Heart right ventricle (tissue), 16 donors: ENCODE results near the gene SNRPA. TPM values are rescaled to one million over a fixed set of nuclear protein-coding genes. Genes with fewer than 3 reads are reported as not detected.
A peak's percentile ranks its signal among the peaks of the same experiment; 100 is the strongest.

ENCODE experiments used
- ATAC-seq, 8 donors: fragments of 200-7000 bp; cut with Tn5 transposase; one replicate each; pipeline ENCODE4 v1.9.1; 2020; ENCODE audit warnings: mild to moderate bottlenecking in 8 of 8, moderate library complexity in 8 of 8, moderate number of reproducible peaks in 1 of 8
- DNase-seq, 2 donors: peaks; one replicate each; pipeline ENCODE4 v3.0.0-alpha.2; 2020
- H3K27ac ChIP-seq, 10 donors: fragments of 200-600 bp; sonication (generic) in 2 of 10; one replicate each; pipeline versions ENCODE4 v1.5.0 to v1.8.0; 2020 to 2022; ENCODE audit warnings: mild to moderate bottlenecking in 3 of 10
- H3K27me3 ChIP-seq, 7 donors: fragments of 200-600 bp; one replicate each; pipeline ENCODE4 v1.8.0; 2021 to 2022; ENCODE audit warnings: mild to moderate bottlenecking in 2 of 7
- H3K36me3 ChIP-seq, 9 donors: fragments of 200-600 bp; sonication (generic) in 1 of 9; one replicate each; pipeline versions ENCODE4 v1.5.0 to v1.8.0; 2020 to 2022; ENCODE audit warnings: mild to moderate bottlenecking in 2 of 9
- H3K4me1 ChIP-seq, 9 donors: fragments of 200-600 bp; sonication (generic) in 1 of 9; one replicate each; pipeline versions ENCODE4 v1.5.0 to v1.8.0; 2020 to 2022; ENCODE audit warnings: mild to moderate bottlenecking in 4 of 9
- H3K4me3 ChIP-seq, 10 donors: fragments of 200-600 bp; sonication (generic) in 2 of 10; one replicate each; pipeline versions ENCODE4 v1.5.0 to v1.8.0; 2020 to 2022; ENCODE audit warnings: mild to moderate bottlenecking in 7 of 10, moderate library complexity in 2 of 10
- H3K9me3 ChIP-seq, 11 donors: fragments of 200-600 bp in 10 of 11; sonication (generic) in 2 of 11; one replicate each; pipeline versions ENCODE4 v1.5.0 to v1.8.0; 2013 to 2022; ENCODE audit warnings: mild to moderate bottlenecking in 2 of 11, control low read depth in 1 of 11, moderate library complexity in 1 of 11
- CTCF ChIP-seq, 9 donors: fragments of 200-600 bp; sonication (generic) in 2 of 9; IDR thresholded peaks; one replicate each; pipeline versions ENCODE4 v1.5.0 to v1.8.0; 2021 to 2022; ENCODE audit warnings: antibody characterized with exemption in 9 of 9, mild to moderate bottlenecking in 5 of 9, moderate library complexity in 1 of 9
- WGBS, 2 donors: extraction: QIAGEN DNeasy Blood & Tissue Kit; methylation state at CpG; one replicate each; pipeline ENCODE4 v1.1.7; 2013; ENCODE audit warnings: inconsistent platforms in 1 of 2; 5-methylcytosine and 5-hydroxymethylcytosine counted together
- intact Hi-C, 10 donors: fragments of 100-400 bp; cut with DNase I; formaldehyde crosslinking; loops; one replicate each; pipeline versions ENCODE4 v1.11.1 to v1.14.2; 2022
- polyA plus RNA-seq, 2 donors: library from polyadenylated mRNA; stranded (reverse); fragments of 200-250 nt; gene quantifications; one replicate each; pipeline ENCODE4 v1.2.3, GENCODE V29; 2013
- total RNA-seq, 10 donors: library from RNA; stranded (reverse); fragmentation: NEBNext Ultra II Directional in 3 of 10; extraction: Animal tissue kit (Norgen Biotek cat#: 25700) in 3 of 10; gene quantifications; one replicate each; pipeline versions ENCODE4 v1.2.1 to v1.2.4, GENCODE V29; 2021 to 2023
- donor health status: Arrhythmogenic right ventricular cardiomyopathy.
- donor health status: ischemic (EF 13 %, LVEDD 7.1; RV severe dilation, severe dysfunction).
- donor health status: healthy with polysubstance abuse.
- donor health status: DM: no; HTN: yes; CAD: no.
- donor health status: DM: no; HTN: no; CAD: no.
- donor health status: ischemic (EF 25% LVEDD 6.9; RV normal size, moderate dysfunction).
- donor health status: ischemic (EF 25% LVEDD 5.7; RV mildly dilated, moderate dysfunction).
- donor health status: healthy.
- donor health status: DM: yes; HTN: yes; CAD: no.
- donor health status: Ischemic cardiomyopathy.
- donor health status: ischemic (EF 35%, LVEDD 5.7; RV mildly dilated, moderate dysfunction).
- donor health status: nonischemic (EF 11% LVEDD 7.7; RV severe dilation, severe dysfunction).
- donor health status: DM: yes; HTN: yes; CAD: no.
- donor health status: PGD.
- donor health status: ischemic (EF 29% LVEDD 5.4; RV normal size, mild dysfunction).
- donor health status: nonischemic (EF 23%, LVEDD 6.1; RV moderate dilation, normal function).

Gene SNRPA
- total and polyA plus RNA-seq, 12 donors = 24.0 to 40.6 (median 35.0) TPM

DNA sequence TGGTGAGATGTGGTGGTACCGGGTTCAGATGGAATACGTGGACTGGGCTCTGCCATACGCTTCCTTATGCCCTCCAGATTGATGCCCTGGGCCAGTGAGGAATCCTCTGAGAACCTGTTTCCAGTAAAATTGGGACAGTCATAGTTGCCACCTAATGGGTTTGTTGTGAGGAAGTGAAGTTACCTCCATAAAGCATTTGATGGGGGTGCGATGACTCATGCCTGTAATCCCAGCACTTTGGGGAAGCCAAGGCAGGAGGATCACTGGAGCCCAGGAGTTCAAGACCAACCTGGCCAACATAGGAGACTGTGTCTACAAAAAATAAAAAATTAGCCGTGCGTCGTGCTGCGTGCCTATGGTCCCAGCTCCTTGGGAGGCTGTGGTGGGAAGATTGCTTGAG is 4.8 kb downstream of the SNRPA start:
- H3K36me3 ChIP-seq = peaks cover 0 to 65% (median 33%) of the 10 kb centered on the region in 9 donors
- no peak for DNase-seq
- no peaks in the 10 kb centered on the region for H3K27me3 ChIP-seq
- ATAC-seq = no peak
- 96 to 98% methylated on average over 8 of the region's 8 CpGs for WGBS, 2 donors
- H3K9me3 ChIP-seq = no peaks in the 10 kb centered on the region
- H3K27ac ChIP-seq = peak overlapping the region in 1 of 10 donors; percentile 83
- intact Hi-C loops = loop anchor here in 1 of 10 donors (2.0 kb wide), 1 partner anchor 17 kb away; no protein-coding TSS in a partner anchor
- no peak overlapping the region for H3K4me3 ChIP-seq
- peaks cover 2 to 54% (median 41%) of the 10 kb centered on the region in 9 donors for H3K4me1 ChIP-seq
- TF ChIP-seq CTCF (IDR thresholded peaks at IDR 0.05) = no peak

DNA sequence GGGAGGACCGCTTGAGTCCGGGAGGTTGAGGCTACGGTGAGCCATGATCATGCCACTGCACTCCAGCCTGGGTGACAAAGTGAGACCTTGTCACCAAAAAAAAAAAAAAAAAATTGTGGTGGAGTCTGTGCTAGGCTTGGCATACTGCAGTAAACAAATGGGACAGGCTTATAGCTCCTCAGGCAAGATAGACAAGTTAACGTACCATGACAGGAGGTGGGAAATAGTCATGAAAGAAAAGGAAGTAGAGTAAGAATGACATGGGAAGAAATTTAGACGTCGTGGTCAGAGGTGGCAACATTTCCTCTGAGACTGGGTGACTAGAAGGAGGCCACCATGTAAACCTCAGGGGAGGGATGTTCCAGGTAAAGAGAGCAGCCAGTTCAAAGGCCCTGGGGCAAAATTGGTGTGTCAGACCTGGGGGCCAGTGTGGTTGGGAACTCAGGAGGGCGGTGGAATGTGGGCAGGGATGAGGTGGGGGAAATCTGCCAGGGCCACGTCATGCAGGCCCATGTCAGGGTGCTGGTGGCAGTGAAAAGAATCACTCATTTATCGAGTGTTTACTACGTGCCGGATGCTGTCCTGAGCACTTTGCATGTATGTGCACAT is 5.6 kb downstream of the SNRPA start:
- no peaks in the 10 kb centered on the region for H3K9me3 ChIP-seq
- intact Hi-C loops = no loop called here
- DNase-seq (no peak), ATAC-seq (no peak)
- peaks cover 2 to 61% (median 48%) of the 10 kb centered on the region in 9 donors for H3K4me1 ChIP-seq
- 79 to 89% methylated on average over 11 of the region's 11 CpGs for WGBS, 2 donors
- no peak for TF ChIP-seq CTCF (IDR thresholded peaks at IDR 0.05)
- H3K27me3 ChIP-seq = no peaks in the 10 kb centered on the region
- H3K27ac ChIP-seq = peak overlapping the region in 1 of 10 donors; percentile 16
- no peak overlapping the region for H3K4me3 ChIP-seq
- peaks cover 0 to 73% (median 41%) of the 10 kb centered on the region in 9 donors for H3K36me3 ChIP-seq

- Histone ChIP-seq H3K27me3 (no peaks in the 10 kb centered on the region), H3K36me3 (peaks cover 0 to 92% (median 59%) of the 10 kb centered on the region in 9 donors), H3K27ac (no peak overlapping the region), H3K9me3 (no peaks in the 10 kb centered on the region), H3K4me3 (no peak overlapping the region), H3K4me1 (peaks cover 0 to 45% (median 33%) of the 10 kb centered on the region in 9 donors)
- TF ChIP-seq CTCF (IDR thresholded peaks at IDR 0.05) = no peak
- WGBS, 2 donors = 95 to 97% methylated on average over 3 of the region's 3 CpGs
- no peak for ATAC-seq
- no peak for DNase-seq
- intact Hi-C loops = no loop called here
These were observed 7.5 kb downstream of the SNRPA start for GRCh38 chr19:40758491-40758890.

GRCh38 chr19:40759352-40759751 is 8.3 kb downstream of the SNRPA start:
- no peak for ATAC-seq
- TF ChIP-seq CTCF (IDR thresholded peaks at IDR 0.05) = no peak
- H3K4me3 ChIP-seq = no peak overlapping the region
- peaks cover 0 to 98% (median 67%) of the 10 kb centered on the region in 9 donors for H3K36me3 ChIP-seq
- no peaks in the 10 kb centered on the region for H3K27me3 ChIP-seq
- no peak overlapping the region for H3K27ac ChIP-seq
- H3K9me3 ChIP-seq = no peaks in the 10 kb centered on the region
- DNase-seq = no peak
- 94% methylated on average over 13 of the region's 13 CpGs for WGBS, 2 donors
- H3K4me1 ChIP-seq = peaks cover 0 to 36% (median 26%) of the 10 kb centered on the region in 9 donors
- intact Hi-C loops = no loop called here
